Measurements from ENCODE around the gene ASPN. TPM values are rescaled to one million over a fixed set of nuclear protein-coding genes. Genes with fewer than 3 reads are reported as not detected.
"Not testable (repeated sequence)": the region's sequence is repeated elsewhere in the genome, so short reads cannot be mapped to it uniquely, and the experiment has no call there.

ASPN gene
- total RNA-seq, 1 donor from 2014 or later: 0.19 TPM

DNA sequence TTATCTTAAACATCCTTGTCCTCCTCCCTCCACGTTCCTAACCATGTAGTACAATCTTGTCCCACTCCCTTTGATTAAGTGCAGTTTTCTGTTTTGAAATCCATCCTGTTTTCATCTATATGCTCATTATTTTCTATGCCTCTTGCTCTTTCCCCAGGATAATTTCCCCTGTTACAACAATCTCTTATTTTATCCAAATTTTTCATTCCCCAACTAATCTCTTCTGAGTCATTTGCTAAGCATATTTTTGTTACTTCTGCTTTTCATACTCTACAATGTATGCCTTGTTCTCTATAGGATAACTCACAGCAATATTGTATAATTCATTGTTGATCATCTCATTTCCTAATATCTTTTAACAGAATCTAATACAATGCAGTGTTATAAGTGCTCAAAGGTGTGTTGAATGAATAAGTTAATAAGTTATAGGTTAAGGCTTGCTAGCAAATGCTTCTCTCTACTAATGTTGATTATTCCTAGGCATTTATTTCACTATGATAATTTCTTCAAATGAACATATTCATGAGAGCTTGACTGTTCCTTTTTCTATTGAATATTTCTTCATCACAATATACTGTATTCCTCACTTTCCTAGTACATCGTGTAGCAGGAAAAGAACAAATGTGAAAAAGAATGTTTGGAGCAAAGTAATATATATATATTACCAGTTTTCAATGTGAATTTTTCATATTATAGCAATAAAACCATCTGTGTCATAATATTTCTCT, 59.5 kb downstream of the ASPN start:
- no peak for DNase-seq (ENCODE audit: low read depth)

DNA sequence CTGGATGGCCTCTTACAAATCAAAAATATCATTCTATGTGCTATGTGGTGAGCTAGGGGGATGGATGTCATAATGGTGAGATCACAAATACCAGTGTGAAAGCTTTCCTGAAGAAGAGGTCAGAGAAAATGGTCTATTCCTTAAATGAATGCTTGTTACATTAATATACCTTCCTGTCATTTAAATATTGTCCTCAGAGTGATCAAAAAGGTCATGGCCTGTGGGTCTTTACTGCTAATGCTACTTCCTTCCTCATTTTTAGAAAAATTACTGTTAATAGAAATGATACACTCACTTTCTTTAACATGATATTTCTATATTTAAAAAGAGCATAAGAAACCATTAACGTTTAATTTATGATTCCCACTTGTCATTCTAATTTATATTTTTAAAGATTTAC, 67.7 kb downstream of the ASPN start:
- DNase-seq (ENCODE audit: low read depth): no peak

GRCh38 chr9:92411157-92411556, 71.1 kb downstream of the ASPN start:
- not testable (repeated sequence) for DNase-seq (ENCODE audit: low read depth)

DNA sequence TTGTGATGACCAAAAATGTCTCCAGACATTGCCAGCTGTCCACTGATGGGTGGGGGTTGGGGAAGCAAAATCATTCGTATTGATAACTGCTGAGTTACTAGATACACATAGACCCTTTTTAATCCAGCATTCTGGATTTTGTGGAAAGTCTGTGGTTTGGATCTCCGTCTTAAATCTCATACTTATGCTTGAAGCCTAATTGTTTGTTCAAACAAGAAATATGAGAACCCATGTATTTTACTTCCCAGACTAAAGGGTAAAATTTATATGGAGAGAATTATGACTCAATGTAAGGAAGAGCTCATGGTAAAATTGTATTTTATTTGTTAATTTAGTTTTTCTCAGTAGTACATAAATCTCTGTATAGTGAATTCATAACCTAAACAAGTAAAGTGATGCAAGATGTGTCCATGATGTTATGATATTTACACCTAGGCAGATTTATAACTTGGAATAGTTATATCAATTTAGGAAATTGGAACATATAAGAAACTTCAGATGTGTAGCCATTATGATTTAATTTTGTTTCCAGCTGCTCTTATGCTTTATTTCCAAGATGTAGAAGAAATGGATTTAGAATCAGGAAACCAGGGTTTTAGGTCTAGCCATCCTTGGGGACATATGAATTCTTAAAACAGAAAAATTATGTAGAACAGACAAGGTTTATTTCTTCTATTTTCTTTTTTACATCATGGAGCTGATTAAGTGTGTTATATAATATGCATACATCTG, 73.4 kb downstream of the ASPN start:
- DNase-seq (ENCODE audit: low read depth): no peak

- no peak for DNase-seq (ENCODE audit: low read depth)
Observed at GRCh38 chr9:92407818-92408217, 74.5 kb downstream of the ASPN start.

- DNase-seq (ENCODE audit: low read depth): no peak
Observed at GRCh38 chr9:92406477-92406876, 75.8 kb downstream of the ASPN start.

Small RNA genes lying within 50 kb of the gene (microRNA-seq; reads per million reads assigned to microRNA genes)
- not detected for gene MIR4670

Other genes starting within 250 kb of the ASPN start
- gene IARS1, start 188.8 kb downstream of the ASPN start, total RNA-seq: 234 and 238 TPM in 2 replicates
- 25.2 and 27.1 TPM in 2 replicates for gene NOL8, start 157.2 kb downstream of the ASPN start, total RNA-seq
- 8.4 and 13.1 TPM in 2 replicates for gene CENPP, start 156.6 kb downstream of the ASPN start, total RNA-seq
- not detected in 2 replicates for gene OGN, start 77.9 kb downstream of the ASPN start, total RNA-seq
- gene OMD, start 58.0 kb downstream of the ASPN start, total RNA-seq: not detected in 2 replicates
- 11.2 and 11.8 TPM in 2 replicates for gene ECM2, start 53.5 kb upstream of the ASPN start, total RNA-seq
- gene IPPK, start 187.6 kb upstream of the ASPN start, total RNA-seq: 11.0 and 11.4 TPM in 2 replicates

All from myocyte (in vitro differentiated cells).